Activated T-helper 9 cell treated with anti-CD3 and anti-CD28 coated beads, Interleukin-2, amount 50 U/mL, for 16 hours (primary cell): ENCODE measurements around the gene PEX10.

Experiments
- DNase-seq: peaks from one replicate; pipeline ENCODE4 v3.0.0-alpha.2; 2020; ENCODE audit warnings: low read depth

Gene PEX10

DNA sequence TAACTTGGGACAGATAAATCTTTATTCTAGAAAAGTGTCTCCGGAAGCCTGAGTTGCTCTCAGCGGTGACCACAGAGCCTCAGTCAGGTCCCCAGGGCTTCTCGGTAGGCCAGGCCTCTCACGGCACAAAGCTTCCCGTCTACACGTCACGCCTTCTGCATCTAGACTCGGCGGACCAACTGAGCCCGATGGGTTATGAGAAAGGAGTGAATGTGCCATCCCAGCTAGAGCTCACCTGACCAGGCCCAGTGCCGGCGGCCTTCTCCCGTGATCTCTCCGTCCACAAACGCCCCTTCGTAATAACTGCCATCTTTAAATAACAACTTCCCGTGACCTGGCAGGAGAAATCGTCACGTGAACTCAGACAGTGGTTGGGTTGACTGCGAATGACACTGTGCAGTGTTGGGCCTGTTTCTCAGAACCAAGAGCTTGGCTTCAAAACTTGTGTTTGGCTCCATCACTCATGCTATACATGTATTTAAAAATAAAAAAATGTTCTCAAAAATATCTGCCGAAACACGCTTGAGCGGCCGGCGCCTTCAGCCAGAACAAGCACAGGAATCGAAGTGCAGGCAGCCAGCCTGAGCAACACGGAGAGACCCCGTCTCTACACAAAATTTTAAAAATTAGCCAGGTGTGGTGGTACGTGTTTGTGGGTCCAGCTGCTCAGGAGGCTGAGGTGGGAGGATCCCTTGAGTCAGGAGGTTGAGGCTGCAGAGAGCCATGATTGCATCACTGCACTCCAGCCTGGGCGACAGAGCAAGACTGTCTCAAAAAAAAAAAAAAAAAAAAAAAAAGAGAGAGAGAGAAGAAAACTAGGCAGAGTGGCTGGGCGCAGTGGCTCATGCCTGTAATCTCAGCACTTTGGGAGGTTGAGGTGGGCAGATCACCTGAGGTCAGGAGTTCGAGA is 24.1 kb downstream of the PEX10 start:
- no peak for DNase-seq

- DNase-seq, result no peak
Measured at GRCh38 chr1:2386636-2387611, 25.4 kb downstream of the PEX10 start.

DNA sequence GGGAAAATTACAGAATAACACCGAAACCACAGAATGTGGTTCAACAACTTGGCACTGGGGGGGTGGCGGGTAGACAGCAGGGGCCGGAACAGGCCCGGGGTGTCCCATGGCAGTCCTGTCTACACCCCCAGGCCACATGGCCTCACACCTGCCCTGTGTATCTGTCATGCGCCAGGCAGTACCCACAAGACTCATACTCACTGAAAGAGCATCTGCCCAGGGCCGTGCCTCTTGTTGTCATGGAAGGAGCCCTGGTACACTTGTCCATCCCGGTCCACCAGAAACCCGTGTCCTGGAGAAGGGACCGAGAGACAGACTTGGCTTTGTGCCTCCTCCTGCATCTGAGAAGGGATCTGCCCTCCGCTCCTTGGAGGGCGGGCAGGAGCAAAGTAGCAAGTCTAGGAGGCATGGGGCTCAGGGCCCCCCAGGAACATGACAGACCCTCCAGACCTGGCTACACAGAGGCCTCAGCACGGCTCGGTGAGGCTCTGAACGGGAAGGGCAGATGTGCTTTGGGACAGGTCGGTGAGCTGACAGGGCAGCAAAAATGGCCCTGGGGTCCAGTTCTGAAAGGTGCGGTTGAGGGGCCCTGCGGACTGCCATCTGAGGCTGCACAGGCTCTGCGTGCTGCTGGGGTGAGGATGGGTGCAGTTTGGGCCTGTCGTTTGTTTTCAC is 26.6 kb downstream of the PEX10 start:
- DNase-seq, result no peak

DNA sequence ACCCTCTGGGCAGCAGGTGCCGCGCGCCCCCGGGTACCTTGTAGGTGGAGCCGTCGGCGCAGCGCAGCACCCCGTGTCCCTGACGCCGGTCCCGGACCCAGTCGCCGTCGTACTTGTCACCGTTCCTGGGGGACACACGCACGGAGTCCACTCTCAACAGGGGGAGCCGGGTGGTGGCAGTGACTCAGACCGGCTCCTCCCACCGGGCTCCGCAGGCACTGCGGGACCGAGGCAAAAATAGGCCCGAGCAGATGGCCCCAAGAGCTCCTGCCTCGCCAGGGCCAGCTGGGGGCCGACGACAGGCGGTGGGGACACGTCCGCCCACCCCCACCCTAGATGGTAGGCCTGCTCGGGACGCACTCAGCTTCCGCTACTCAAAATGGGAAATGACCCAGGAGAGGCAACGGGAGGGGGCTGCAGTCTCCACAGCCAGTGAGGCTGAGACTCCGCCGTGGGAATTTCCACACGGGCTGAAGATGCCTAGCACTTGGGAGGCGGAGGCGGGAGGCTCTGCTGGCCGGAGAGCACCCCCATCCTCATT is 27.4 kb downstream of the PEX10 start:
- no peak for DNase-seq

GRCh38 chr1:2384130-2384860 is 28.1 kb downstream of the PEX10 start:
- DNase-seq, result no peak

GRCh38 chr1:2383576-2383975 is 28.8 kb downstream of the PEX10 start:
- DNase-seq, result no peak

GRCh38 chr1:2382621-2383361 is 29.6 kb downstream of the PEX10 start:
- DNase-seq, result no peak

- DNase-seq, result peak; percentile 64
Measured at GRCh38 chr1:2381741-2382620, 30.4 kb downstream of the PEX10 start.

DNA sequence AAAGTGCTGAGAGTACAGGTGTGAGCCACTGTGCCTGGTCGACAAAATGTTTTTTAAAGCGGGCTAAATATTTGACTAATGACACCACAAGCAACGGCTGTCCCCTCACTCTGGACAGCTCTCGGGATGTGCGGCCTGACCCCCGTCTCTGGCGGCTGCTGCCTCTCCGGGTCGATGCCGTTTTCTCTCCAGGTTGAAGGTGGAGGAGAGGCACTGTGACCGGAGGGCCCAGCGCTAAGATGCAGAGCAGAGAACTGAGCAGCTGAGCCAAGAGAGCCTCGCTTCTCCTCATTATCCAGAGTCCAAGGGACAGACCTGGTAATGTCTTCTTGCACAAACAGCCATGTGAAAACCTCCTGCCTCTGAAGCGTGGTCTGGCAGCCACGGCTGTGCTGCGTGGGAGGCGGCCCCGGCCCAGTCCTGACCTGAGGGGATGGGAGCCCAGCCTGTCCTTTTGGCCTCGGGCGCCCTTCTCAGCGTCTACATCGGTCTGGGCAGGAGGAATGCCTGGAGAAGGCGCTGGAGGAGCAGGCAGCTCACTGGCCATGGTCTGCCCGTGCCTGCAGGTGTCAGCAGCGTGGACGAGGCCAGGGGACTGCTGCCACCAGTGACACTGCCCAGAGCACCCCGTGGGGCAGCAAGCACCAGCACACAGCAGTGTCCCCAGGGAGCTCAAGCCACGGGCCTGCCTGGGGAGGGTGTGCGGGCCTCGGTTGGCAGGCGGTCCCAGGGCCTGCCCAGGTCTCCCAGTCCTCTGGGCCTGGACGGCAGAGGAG is 31.4 kb downstream of the PEX10 start:
- DNase-seq, result no peak

- DNase-seq, result no peak
Measured at GRCh38 chr1:2379733-2380404, 32.5 kb downstream of the PEX10 start.

DNA sequence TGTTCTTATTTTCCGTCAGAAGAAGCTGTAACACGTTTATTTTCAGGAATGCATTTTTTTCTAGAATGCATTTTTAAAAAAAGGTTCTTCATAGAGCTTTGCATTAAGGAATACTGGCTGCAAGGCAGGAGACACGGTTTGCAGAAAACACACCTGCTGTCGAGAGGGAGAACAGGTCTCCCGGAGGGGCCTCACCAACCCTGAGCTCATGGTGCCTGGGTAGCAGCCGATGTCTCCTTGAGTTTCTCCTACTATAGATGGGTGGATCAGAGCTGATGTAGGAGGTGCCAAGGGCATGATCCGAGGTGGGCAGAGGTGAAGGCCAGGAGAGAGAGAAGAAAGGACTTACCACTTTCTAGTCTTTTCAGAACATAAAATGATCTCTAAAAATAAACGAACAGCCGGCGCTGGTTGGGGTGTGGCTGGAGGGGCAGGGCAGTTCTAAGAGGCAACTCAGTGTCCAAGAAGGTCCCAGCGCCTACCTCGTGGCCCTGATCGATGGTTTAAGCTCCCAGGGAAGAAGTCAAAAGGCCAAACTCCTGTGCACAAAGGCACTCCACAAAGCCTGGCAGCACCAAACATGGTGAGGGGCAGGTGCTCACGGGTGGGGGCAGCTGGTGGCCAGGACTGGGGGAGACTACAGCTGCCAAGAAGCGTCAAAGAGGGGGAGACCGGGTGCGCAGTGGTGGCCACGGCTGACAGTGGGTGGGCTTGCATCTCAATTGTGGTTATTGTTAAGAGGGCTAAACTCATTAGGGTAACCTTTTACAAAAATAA is 33.2 kb downstream of the PEX10 start:
- no peak for DNase-seq

GRCh38 chr1:2378441-2378851 is 33.9 kb downstream of the PEX10 start:
- DNase-seq, result no peak

DNA sequence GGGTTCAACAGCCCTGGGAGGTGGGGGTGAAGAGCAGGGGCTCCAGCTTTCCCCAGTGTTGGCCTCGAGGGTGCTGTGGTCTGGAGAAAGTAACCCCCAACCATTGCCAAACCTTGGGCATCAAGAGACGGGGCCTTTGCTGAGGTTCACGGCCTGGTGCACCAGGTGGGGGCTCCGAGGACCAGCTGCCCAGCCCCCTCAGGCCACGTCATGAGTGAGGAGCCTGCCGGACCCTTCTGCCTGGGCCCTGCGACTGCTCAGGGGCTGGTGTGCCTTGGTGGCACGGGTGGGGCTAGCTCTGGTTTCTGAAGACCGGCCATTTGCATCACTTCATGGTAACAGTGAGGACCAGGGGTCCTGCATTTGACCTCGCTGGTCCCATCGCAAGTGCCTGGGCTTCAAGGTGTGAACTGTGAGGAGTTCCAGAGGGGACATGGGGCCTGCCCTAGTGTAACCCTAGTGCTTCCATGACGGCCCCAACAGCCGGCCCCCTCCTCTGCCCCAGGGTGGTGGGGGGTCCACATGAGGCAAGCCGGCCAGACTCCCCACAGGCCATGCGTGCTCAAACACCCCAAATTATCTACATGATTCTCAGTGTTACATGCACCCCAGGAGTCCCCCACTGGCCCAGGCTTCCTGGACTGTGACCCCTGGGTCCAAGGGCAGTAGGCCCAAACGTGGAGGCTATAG is 34.5 kb downstream of the PEX10 start:
- DNase-seq, result no peak

DNA sequence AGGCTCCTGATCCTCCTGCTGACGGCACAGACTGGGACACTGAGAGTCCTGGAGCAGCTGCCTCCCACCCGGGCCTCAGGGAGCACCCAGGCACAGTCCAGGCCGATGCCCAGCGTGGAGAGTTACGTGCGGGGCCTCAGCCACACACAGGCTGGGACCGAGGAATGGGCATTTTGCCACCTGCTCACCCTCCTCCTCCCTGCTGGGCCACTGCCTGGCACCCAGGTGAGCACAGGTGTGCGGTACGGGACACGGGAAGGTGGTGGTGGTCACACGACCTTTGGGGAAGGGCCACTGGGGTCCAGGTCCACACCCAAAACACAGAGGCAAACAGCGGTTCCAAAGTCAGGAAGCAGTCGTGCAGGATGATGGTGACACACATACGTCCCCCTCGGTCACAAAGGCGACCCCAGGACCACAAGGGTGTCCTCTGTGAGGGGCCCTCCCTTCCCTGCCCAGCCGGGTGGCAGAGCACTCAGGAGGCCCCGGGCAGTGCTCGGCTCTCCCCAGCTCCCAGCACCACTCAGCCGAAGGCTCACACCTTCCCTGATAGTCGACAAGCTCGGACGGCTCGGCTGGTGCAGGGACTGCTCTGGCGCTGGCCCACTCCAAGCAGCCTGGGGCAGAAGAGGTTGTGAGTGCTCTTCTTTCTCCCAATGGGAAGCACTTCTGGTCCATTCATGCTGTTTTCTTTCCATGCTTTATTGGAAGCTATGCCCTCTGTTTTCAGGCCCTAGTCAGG is 35.3 kb downstream of the PEX10 start:
- no peak for DNase-seq

- no peak for DNase-seq
Measured at GRCh38 chr1:2376261-2376741, 36.1 kb downstream of the PEX10 start.

DNA sequence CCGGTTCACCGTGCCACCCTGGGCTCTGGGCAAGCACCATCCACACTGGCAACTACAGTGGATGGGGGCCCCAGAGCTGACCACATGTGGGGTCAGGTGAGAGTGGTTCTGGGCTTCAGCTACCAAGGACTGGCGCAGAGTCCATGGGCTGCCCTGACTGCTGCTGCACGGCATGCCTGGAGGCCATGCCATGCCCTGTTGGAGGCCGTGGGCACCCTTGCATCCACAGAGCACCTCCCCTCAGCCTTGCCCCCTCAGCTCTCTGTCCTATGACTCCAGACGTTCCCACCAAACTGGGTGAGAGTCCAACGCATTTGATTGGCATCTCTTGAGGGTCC is 36.5 kb downstream of the PEX10 start:
- DNase-seq, result no peak
